H1 (cell line): Measurements from ENCODE around the gene MYOD1. TPM values are rescaled to one million over a fixed set of nuclear protein-coding genes. Genes with fewer than 3 reads are reported as not detected.

ENCODE experiments used
- CTCF ChIA-PET: fragments of 300-600 bp; sonication (Branson Sonifier 250); formaldehyde crosslinking; loops from one replicate; lab custom pipeline; 2021; ENCODE audit not compliant: partially characterized antibody; lab: Charles Lee
- POLR2A ChIA-PET: fragments of 300-600 bp; sonication (Branson Sonifier 250); formaldehyde crosslinking; loops from one replicate; lab custom pipeline; 2021; ENCODE audit warnings: inconsistent platforms; ENCODE audit not compliant: partially characterized antibody; lab: Charles Lee
- DNase-seq, 2 experiments: peaks; one replicate each; pipeline versions ENCODE4 v3.0.0 to v3.0.0-alpha.2; 2010 to 2022; ENCODE audit warnings: low spot score in 2 of 2, low read depth in 1 of 2, mixed read lengths in 1 of 2
- FAIRE-seq: peaks from 2 replicates; lab custom pipeline; 2011; peaks lifted over from hg19 to GRCh38; lab: Jason Lieb, UNC
- H2AFZ ChIP-seq: 2 replicates; pipeline ENCODE4 v1.8.1; 2012; ENCODE audit warnings: low read length, inconsistent platforms
- H2AK5ac ChIP-seq: 2 replicates; pipeline ENCODE4 v1.6.1; 2013; ENCODE audit warnings: low read depth, low read length
- H2BK120ac ChIP-seq: replicated peaks from 2 replicates; pipeline ENCODE3; 2013; ENCODE audit warnings: low read depth, low read length, inconsistent platforms
- H2BK12ac ChIP-seq: 2 replicates; pipeline ENCODE4 v1.6.1; 2013; ENCODE audit warnings: low read depth, low read length
- H2BK15ac ChIP-seq: 2 replicates; pipeline ENCODE4 v1.6.1; 2013; ENCODE audit warnings: low read length
- H2BK20ac ChIP-seq: 2 replicates; pipeline ENCODE4 v1.6.1; 2013; ENCODE audit warnings: low read length
- H2BK5ac ChIP-seq: 2 replicates; pipeline ENCODE4 v1.6.1; 2013; ENCODE audit warnings: low read depth, low read length
- H3K14ac ChIP-seq: 2 replicates; pipeline ENCODE4 v1.6.1; 2013; ENCODE audit warnings: inconsistent platforms; ENCODE audit not compliant: insufficient read length
- H3K18ac ChIP-seq: 2 replicates; pipeline ENCODE4 v1.6.1; 2013; ENCODE audit warnings: low read length; ENCODE audit errors: extremely low read depth
- H3K23ac ChIP-seq: 2 replicates; pipeline ENCODE4 v1.6.1; 2013; ENCODE audit warnings: inconsistent platforms; ENCODE audit not compliant: insufficient read length
- H3K23me2 ChIP-seq: 2 replicates; pipeline ENCODE4 v1.6.1; 2013; ENCODE audit warnings: low read depth, low read length
- H3K27ac ChIP-seq: 2 replicates; pipeline ENCODE4 v1.6.1; 2011; ENCODE audit warnings: low read depth, low read length, inconsistent platforms
- H3K27me3 ChIP-seq, 4 experiments: replicated peaks in 1 of 4; 1 replicate in 1 of 4; 2 replicates in 3 of 4; pipeline versions ENCODE4 v1.6.1 to v1.8.1; 2011 to 2013; ENCODE audit warnings: low read length in 3 of 4, mild to moderate bottlenecking in 3 of 4, inconsistent platforms in 2 of 4, mixed read lengths in 2 of 4, moderate library complexity in 1 of 4; ENCODE audit not compliant: control insufficient read depth in 3 of 4, insufficient read depth in 3 of 4; ENCODE audit errors: extremely low read depth in 1 of 4
- H3K36me3 ChIP-seq, 4 experiments: 2 replicates each; pipeline versions ENCODE4 v1.6.1 to v1.8.1; 2011 to 2013; ENCODE audit warnings: mild to moderate bottlenecking in 4 of 4, low read length in 3 of 4, moderate library complexity in 2 of 4, control low read depth in 1 of 4, inconsistent platforms in 1 of 4; ENCODE audit not compliant: insufficient read depth in 4 of 4, control insufficient read depth in 2 of 4
- H3K4ac ChIP-seq: replicated peaks from 2 replicates; pipeline ENCODE3; 2013; ENCODE audit warnings: low read length, low read depth, mixed read lengths, inconsistent platforms; ENCODE audit not compliant: insufficient read length
- H3K4me1 ChIP-seq, 4 experiments: replicated peaks in 1 of 4; 1 replicate in 1 of 4; 2 replicates in 3 of 4; pipeline versions ENCODE4 v1.6.1 to v1.8.1; 2011 to 2013; ENCODE audit warnings: low read length in 3 of 4, inconsistent platforms in 2 of 4, mixed read lengths in 1 of 4; ENCODE audit not compliant: insufficient read depth in 4 of 4, control insufficient read depth in 3 of 4
- H3K4me2 ChIP-seq, 2 experiments: 2 replicates each; pipeline versions ENCODE4 v1.6.1 to v1.8.1; 2011 to 2013; ENCODE audit warnings: low read depth in 2 of 2, low read length in 2 of 2, control low read depth in 1 of 2, inconsistent platforms in 1 of 2, mild to moderate bottlenecking in 1 of 2; ENCODE audit not compliant: insufficient read depth in 1 of 2
- H3K4me3 ChIP-seq, 4 experiments: fragments of 200-600, 300-600 bp in 1 of 4; sonication (generic), shearing (Covaris generic), sonication (Bioruptor Twin) in 1 of 4; 2 replicates each; pipeline versions ENCODE4 v1.5.1 to v1.8.1; 2011 to 2016; ENCODE audit warnings: low read length in 4 of 4, low read depth in 3 of 4, control low read depth in 2 of 4, inconsistent platforms in 2 of 4, mild to moderate bottlenecking in 2 of 4, mixed read lengths in 1 of 4, moderate library complexity in 1 of 4; ENCODE audit not compliant: insufficient read depth in 2 of 4; ENCODE audit errors: extremely low read depth in 1 of 4
- H3K56ac ChIP-seq: replicated peaks from 2 replicates; pipeline ENCODE3; 2013; ENCODE audit warnings: low read depth, mild to moderate bottlenecking, mixed read lengths, low read length, inconsistent platforms; ENCODE audit not compliant: insufficient read length
- H3K79me1 ChIP-seq: 2 replicates; pipeline ENCODE4 v1.6.1; 2013; ENCODE audit warnings: low read depth, low read length, control low read depth
- H3K79me2 ChIP-seq, 2 experiments: 2 replicates each; pipeline versions ENCODE4 v1.6.1 to v1.8.1; 2012 to 2013; ENCODE audit warnings: low read length in 2 of 2, mild to moderate bottlenecking in 2 of 2, inconsistent platforms in 1 of 2; ENCODE audit not compliant: insufficient read depth in 2 of 2, control insufficient read depth in 1 of 2
- H3K9ac ChIP-seq, 4 experiments: replicated peaks in 1 of 4; 1 replicate in 1 of 4; 2 replicates in 3 of 4; pipeline versions ENCODE4 v1.6.1 to v1.8.1; 2011 to 2013; ENCODE audit warnings: low read depth in 3 of 4, low read length in 3 of 4, control low read depth in 2 of 4, mild to moderate bottlenecking in 2 of 4, moderate library complexity in 2 of 4, inconsistent platforms in 1 of 4; ENCODE audit errors: extremely low read depth in 1 of 4
- H3K9me3 ChIP-seq, 2 experiments: 2 replicates each; pipeline versions ENCODE4 v1.6.1 to v1.8.1; 2012 to 2013; ENCODE audit warnings: mild to moderate bottlenecking in 2 of 2, moderate library complexity in 2 of 2, control low read depth in 1 of 2, inconsistent platforms in 1 of 2, low read depth in 1 of 2, low read length in 1 of 2, mixed read lengths in 1 of 2; ENCODE audit not compliant: insufficient read depth in 2 of 2
- H4K20me1 ChIP-seq, 2 experiments: replicated peaks in 1 of 2; 2 replicates each; pipeline versions ENCODE3 to v1.8.1; 2011 to 2013; ENCODE audit warnings: inconsistent platforms in 2 of 2, low read length in 2 of 2, mild to moderate bottlenecking in 1 of 2; ENCODE audit not compliant: insufficient read depth in 2 of 2, control insufficient read depth in 1 of 2
- H4K5ac ChIP-seq: 2 replicates; pipeline ENCODE4 v1.6.1; 2013; ENCODE audit warnings: low read length, low read depth, mixed read lengths, inconsistent platforms; ENCODE audit not compliant: insufficient read length
- H4K8ac ChIP-seq: 2 replicates; pipeline ENCODE4 v1.8.0; 2013; ENCODE audit warnings: mild to moderate bottlenecking, moderate library complexity, low read length, inconsistent platforms; ENCODE audit not compliant: insufficient read depth; ENCODE audit errors: extremely low read depth
- H4K91ac ChIP-seq: replicated peaks from 2 replicates; pipeline ENCODE3; 2013; ENCODE audit warnings: low read length, mixed read lengths, inconsistent platforms; ENCODE audit not compliant: insufficient read length
- BACH1 ChIP-seq: IDR thresholded peaks from 2 replicates; pipeline ENCODE4 v1.6.1; 2012; ENCODE audit warnings: low read length, improper control_type of control experiment
- EZH2 ChIP-seq: fragments of 200-600 bp; sonication (generic); IDR thresholded peaks from 2 replicates; pipeline ENCODE4 v1.7.1; 2012; ENCODE audit warnings: low read depth, mild to moderate bottlenecking, moderate library complexity, low read length, inconsistent platforms; ENCODE audit not compliant: severe bottlenecking
- JUND ChIP-seq: IDR thresholded peaks from 2 replicates; pipeline ENCODE4 v1.6.1; 2011; ENCODE audit warnings: mild to moderate bottlenecking, improper control_type of control experiment, low read length
- RNF2 ChIP-seq: fragments of 200-900, 300-1000 bp; sonication (generic); IDR thresholded peaks from 2 replicates; pipeline ENCODE4 v1.7.1; 2016; ENCODE audit warnings: borderline replicate concordance, low read depth, mild to moderate bottlenecking, antibody characterized with exemption, low read length; ENCODE audit not compliant: poor library complexity, severe bottlenecking; ENCODE audit errors: missing control alignments
- RXRA ChIP-seq: IDR thresholded peaks from 2 replicates; pipeline ENCODE4 v1.6.1; 2011; ENCODE audit warnings: low read depth, mild to moderate bottlenecking, low read length, moderate library complexity; ENCODE audit not compliant: insufficient read depth
- SUZ12 ChIP-seq: fragments of 200-600 bp; sonication (generic); IDR thresholded peaks from 2 replicates; pipeline ENCODE4 v1.6.1; 2012; ENCODE audit warnings: mild to moderate bottlenecking, inconsistent platforms, low read length, moderate library complexity, mixed read lengths
- WGBS, 2 experiments: shearing (Covaris generic) in 1 of 2; methylation state at CpG; one replicate each; pipeline versions ENCODE4 v1.1.6 to v1.1.7; 2013 to 2015; ENCODE audit warnings: low lambda C conversion rate in 2 of 2, mixed read lengths in 2 of 2, inconsistent platforms in 1 of 2, low coverage in 1 of 2, missing lambda C conversion rate in 1 of 2; ENCODE audit not compliant: insufficient replicate concordance in 2 of 2, insufficient coverage in 1 of 2, insufficient read length in 1 of 2; ENCODE audit errors: extremely low coverage in 1 of 2, missing lambda C conversion rate in 1 of 2; 5-methylcytosine and 5-hydroxymethylcytosine counted together
- polyA plus RNA-seq, 7 experiments: library from polyadenylated mRNA; depleted of rRNA in 3 of 7; stranded (reverse) in 5 of 7; unstranded in 2 of 7; fragments of >200 nt in 5 of 7; fragments of 200-250 nt in 2 of 7; gene quantifications; 1 replicate in 5 of 7; 2 replicates in 1 of 7; 4 replicates in 1 of 7; pipeline versions ENCODE4 v1.2.1 to v1.2.3, GENCODE V29; 2011 to 2013; ENCODE audit warnings: missing spikeins in 2 of 7, mixed read lengths in 2 of 7
- total RNA-seq: library from RNA; stranded (reverse); fragmentation: NEBNext Ultra II Directional; extraction: Animal tissue kit (Norgen Biotek cat#: 25700); gene quantifications from 2 replicates; pipeline ENCODE4 v1.2.1, GENCODE V29; 2021

The MYOD1 gene
- total and polyA plus RNA-seq, 2 of the 8 experiments (the other 6 are each of a cell fraction or from before 2014, with no cell fraction given): not detected

- Histone ChIP-seq H2BK120ac (no peak overlapping the region), H3K9me3 (peaks cover 0 to 5% of the 10 kb centered on the region in 2 experiments; a peak in 1 of 4 replicates), H4K5ac (no peak overlapping the region), H3K36me3 (no peaks in the 10 kb centered on the region; a peak in 1 of 8 replicates), H4K20me1 (peaks cover 7 to 10% of the 10 kb centered on the region in 2 experiments), H3K14ac (no peak overlapping the region), H2AK5ac (no peak overlapping the region), H3K9ac (no peak overlapping the region), H3K56ac (no peak overlapping the region), H3K79me2 (no peaks in the 10 kb centered on the region), H2BK12ac (no peak overlapping the region), H3K4me1 (peaks cover 0 to 31% (median 14%) of the 10 kb centered on the region in 4 experiments; a peak in 6 of 7 replicates), H3K4ac (no peak overlapping the region), H3K4me3 (peak overlapping the region; percentile 23 to 56 (median 30); a peak in 5 of 8 replicates)
- WGBS, 2 experiments: 24% methylated on average over 36 of the region's 56 CpGs; no CpG with 5 or more reads in 1 of the 2 experiments
- FAIRE-seq: no peak
- TF ChIP-seq EZH2: peak; percentile 45
- TF ChIP-seq BACH1: no peak
- TF ChIP-seq RXRA: no peak
- TF ChIP-seq JUND: no peak
- peak; percentile 5 for TF ChIP-seq RNF2
- TF ChIP-seq SUZ12: peak; percentile 64; the same call in 1 of the 2 replicates
- TF ChIP-seq, all 59 proteins: peak for 3
- H2AFZ ChIP-seq: no peak overlapping the region
- H3K23me2 ChIP-seq: peaks cover 9% of the 10 kb centered on the region
- POLR2A ChIA-PET: interaction anchor here (0.9 to 1.1 kb wide), 2 partner anchors 9 to 10 kb away, joined by 3 read pairs; no protein-coding TSS in a partner anchor
- H3K27me3 ChIP-seq: peaks cover 56 to 79% (median 67%) of the 10 kb centered on the region in 4 experiments
- H3K23ac ChIP-seq: no peak overlapping the region
- H2BK20ac ChIP-seq: no peak overlapping the region
- no peak overlapping the region for H3K18ac ChIP-seq
- H3K79me1 ChIP-seq: no peaks in the 10 kb centered on the region
- H2BK5ac ChIP-seq: no peak overlapping the region
- H4K8ac ChIP-seq: no peak overlapping the region
- no peak for DNase-seq
- H3K27ac ChIP-seq: no peak overlapping the region
- no peak overlapping the region for H2BK15ac ChIP-seq
- peak overlapping the region; percentile 81 to 98 for H3K4me2 ChIP-seq
- H4K91ac ChIP-seq: no peak overlapping the region
- CTCF ChIA-PET: interaction anchor here (0.6 to 15.7 kb wide), 55 partner anchors 9 to 451 kb away, joined by 3 to 290 read pairs (median 4); partner anchors contain the start of genes KCNC1, MRGPRX4 and OTOG
Measured at GRCh38 chr11:17721242-17721999, 2.0 kb downstream of the MYOD1 start.
